Skeletal muscle satellite cell (primary cell): ENCODE results near the gene CYTH4.
A peak's percentile ranks its signal among the peaks of the same experiment; 100 is the strongest.

Experiments
- H3K27me3 ChIP-seq: 2 replicates; pipeline ENCODE4 v1.7.0; 2013; ENCODE audit warnings: low read length; ENCODE audit not compliant: control insufficient read depth, insufficient read depth
- H3K36me3 ChIP-seq: 2 replicates; pipeline ENCODE4 v1.7.0; 2013; ENCODE audit warnings: mild to moderate bottlenecking, control low read depth, low read length; ENCODE audit not compliant: insufficient read depth
- H3K4me1 ChIP-seq: 2 replicates; pipeline ENCODE4 v1.7.0; 2013; ENCODE audit warnings: low read length; ENCODE audit not compliant: control insufficient read depth, insufficient read depth
- H3K4me2 ChIP-seq: 2 replicates; pipeline ENCODE4 v1.7.0; 2013; ENCODE audit warnings: mild to moderate bottlenecking, low read length
- H3K4me3 ChIP-seq: 2 replicates; pipeline ENCODE4 v1.7.0; 2013; ENCODE audit warnings: low read length
- H3K9ac ChIP-seq: 2 replicates; pipeline ENCODE4 v1.7.0; 2013; ENCODE audit warnings: mild to moderate bottlenecking, low read depth, low read length, moderate library complexity
- H3K9me3 ChIP-seq: replicated peaks from 2 replicates; pipeline ENCODE4 v1.7.0; 2013; ENCODE audit warnings: mild to moderate bottlenecking, control low read depth, low read length

Gene CYTH4

DNA sequence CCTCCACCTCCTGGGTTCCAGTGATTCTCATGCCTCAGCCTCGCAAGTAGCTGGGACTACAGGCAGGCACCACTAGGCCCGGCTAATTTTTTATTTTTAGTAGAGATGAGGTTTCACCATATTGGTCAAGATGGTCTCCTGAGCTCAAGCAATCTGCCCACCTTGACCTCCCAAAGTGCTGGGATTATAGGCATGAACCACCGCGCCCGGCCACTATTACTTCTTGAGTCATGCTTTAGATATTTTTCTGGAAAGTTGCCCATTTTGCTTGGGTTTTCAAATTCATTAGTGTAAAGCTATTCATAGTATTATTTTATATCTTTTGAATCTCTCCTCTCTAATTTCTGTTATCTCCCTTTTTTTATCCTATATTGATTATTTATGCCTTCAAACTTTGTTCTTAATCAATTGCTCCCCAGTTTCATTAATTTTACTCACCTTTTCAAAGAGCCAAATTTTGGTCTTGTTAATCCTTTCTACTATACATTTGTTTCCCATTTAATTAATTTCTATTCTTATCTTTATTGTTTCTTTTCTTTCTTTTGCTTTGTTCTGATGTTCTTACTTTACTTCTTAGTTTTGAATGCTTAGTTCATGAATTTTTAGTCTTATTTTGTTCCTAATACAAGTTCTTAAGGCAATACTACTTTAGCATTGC is 28.0 kb upstream of the CYTH4 start:
- H3K9ac ChIP-seq = no peak overlapping the region
- H3K4me2 ChIP-seq = peak overlapping the region; percentile 13
- no peaks in the 10 kb centered on the region for H3K9me3 ChIP-seq
- peaks cover 53% of the 10 kb centered on the region for H3K27me3 ChIP-seq
- peaks cover 12% of the 10 kb centered on the region for H3K4me1 ChIP-seq
- no peak overlapping the region for H3K4me3 ChIP-seq
- no peaks in the 10 kb centered on the region for H3K36me3 ChIP-seq

DNA sequence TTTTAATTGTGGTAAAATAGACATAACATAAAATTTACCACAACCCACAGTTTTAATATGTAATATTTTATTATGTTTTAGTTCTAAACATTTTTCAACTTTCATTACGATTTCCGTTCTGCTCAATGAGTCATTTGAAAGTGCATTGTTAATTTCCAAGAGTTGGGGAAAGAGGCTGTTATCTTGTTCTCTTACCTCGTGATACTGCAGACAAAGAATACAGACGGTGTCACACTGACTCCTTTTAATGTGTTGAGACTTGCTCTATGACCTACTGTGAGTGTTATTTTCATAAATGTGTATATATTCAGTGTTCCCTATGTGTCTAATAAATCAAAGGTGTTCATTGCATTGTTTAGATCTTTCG is 27.5 kb upstream of the CYTH4 start:
- peaks cover 12% of the 10 kb centered on the region for H3K4me1 ChIP-seq
- no peak overlapping the region for H3K4me3 ChIP-seq
- no peak overlapping the region for H3K9ac ChIP-seq
- no peaks in the 10 kb centered on the region for H3K9me3 ChIP-seq
- H3K27me3 ChIP-seq = peaks cover 58% of the 10 kb centered on the region
- H3K4me2 ChIP-seq = no peak overlapping the region
- H3K36me3 ChIP-seq = no peaks in the 10 kb centered on the region

DNA sequence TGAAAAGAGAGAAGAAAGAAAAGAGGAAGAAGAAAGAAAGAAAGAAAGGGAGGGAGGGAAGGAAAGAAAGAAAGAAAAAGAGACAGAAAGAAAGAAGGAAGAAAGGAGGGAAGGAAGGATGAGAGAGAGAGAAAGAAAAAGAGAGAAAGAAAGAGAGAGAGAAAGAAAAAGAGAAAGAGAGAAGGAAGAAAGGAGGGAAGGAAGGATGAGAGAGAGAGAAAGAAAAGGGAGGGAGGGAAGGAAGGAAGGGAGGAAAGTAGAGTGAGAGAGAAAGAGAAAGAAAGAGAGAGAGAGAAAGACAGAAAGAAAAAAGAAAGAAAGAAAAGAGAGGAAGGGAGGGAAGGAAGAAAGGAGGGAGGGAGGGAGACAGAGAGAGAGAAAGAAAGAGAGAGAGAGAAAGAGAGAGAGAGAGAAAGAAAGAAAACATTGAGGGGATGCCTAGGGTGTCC is 26.7 kb upstream of the CYTH4 start:
- peaks cover 12% of the 10 kb centered on the region for H3K4me1 ChIP-seq
- no peaks in the 10 kb centered on the region for H3K9me3 ChIP-seq
- no peaks in the 10 kb centered on the region for H3K36me3 ChIP-seq
- H3K4me3 ChIP-seq = no peak overlapping the region
- H3K4me2 ChIP-seq = no peak overlapping the region
- no peak overlapping the region for H3K9ac ChIP-seq
- peaks cover 65% of the 10 kb centered on the region for H3K27me3 ChIP-seq

DNA sequence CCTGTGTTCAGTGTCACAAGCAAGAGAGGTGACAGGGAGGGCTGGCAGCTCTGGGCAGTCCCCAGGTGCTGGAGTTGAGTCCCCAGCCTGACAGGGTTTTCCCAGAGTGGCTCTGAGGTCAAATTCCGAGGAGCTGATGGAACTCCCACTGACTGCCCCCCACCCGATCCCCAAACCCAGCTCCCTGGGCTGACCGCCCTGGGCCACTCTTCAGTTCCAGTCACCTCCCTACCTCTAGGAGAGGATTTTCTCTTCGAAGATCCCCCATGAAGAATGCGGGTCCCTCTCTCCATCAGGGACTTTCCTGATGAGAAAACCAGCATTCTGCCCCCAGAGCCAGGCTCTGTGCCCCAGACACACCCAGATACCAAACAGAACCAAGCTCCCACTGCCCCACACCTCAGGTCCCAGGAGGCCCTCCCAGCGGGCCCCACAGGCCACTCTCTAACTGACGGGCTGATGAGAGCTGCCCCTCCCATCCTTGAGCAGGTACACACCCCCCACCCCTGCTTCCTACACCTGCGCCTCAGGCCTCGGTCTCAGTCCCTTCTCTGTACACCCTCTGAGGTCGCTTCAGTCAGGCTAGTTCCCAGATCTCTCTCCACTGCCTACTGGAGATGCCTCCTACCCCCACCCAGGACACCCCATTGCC is 26.1 kb upstream of the CYTH4 start:
- no peaks in the 10 kb centered on the region for H3K36me3 ChIP-seq

DNA sequence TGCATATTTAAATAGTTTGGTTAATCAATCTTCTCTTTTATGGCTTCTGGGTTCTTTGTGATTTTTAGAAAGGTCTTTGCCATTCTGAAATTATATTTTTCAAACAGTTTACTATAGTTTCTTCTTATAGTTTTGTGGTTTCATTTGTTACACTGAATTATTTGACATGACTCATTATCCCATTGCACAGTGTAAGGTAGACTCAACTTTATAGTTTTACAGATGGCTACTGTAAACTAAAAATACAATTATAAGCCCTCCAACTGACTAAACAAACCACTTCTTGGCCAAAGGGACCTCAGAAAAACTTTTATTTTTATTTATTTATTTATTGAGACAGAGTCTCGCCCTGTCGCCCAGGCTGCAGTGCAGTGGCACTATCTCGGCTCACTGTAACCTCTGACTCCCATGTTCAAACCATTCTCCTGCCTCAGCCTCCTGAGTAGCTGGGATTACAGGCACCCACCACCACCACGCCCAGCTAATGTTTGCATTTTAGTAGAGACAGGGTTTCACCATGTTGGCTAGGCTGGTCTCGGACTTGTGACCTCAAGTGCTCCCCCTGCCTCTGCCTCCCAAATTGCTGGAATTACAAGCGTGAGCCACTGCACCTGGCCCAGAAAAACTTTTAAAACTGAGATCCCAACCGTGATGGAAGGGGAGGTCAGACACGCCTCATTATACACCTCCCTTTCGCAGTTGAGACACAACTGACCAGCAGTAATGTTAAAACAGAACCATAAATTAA is 24.1 kb upstream of the CYTH4 start:
- H3K4me1 ChIP-seq = peaks cover 12% of the 10 kb centered on the region

More for the DNA sequence above, 26.1 kb upstream of the CYTH4 start:
- no peak overlapping the region for H3K9ac ChIP-seq
- no peak overlapping the region for H3K4me2 ChIP-seq
- H3K4me3 ChIP-seq = no peak overlapping the region
- peaks cover 12% of the 10 kb centered on the region for H3K4me1 ChIP-seq
- no peaks in the 10 kb centered on the region for H3K9me3 ChIP-seq
- peaks cover 65% of the 10 kb centered on the region for H3K27me3 ChIP-seq

DNA sequence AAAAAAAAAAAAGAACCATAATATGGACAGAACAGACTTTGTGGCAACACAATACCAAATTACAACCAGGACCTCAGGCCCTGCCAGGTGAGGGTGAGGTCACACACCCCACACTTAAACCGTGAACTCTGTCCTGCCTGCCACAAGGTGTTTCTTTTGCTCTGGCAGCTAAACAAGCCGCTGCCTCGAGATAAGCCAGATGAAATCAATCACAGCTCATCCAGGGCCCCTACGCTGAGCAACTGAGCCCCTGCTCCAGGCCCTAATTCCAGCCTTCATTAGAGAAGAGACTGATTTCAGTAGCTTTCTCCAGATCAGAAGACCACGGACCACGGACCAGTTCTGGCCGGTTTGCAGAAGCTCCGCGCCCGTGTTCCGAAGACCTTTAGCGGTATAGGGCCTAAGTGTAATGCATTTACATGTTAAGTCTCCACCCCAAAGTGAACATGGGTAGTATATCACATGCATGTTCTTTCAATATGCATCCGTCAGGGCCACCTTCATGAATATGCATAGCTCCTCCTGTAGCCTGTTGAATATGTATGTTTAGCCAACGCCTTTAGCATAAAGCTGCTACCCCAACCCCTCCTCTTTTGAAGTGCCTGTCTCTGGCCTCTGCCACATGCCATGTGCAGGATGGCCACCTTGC is 23.4 kb upstream of the CYTH4 start:
- Histone ChIP-seq H3K9me3 (peaks cover 4% of the 10 kb centered on the region), H3K4me2 (no peak overlapping the region), H3K4me3 (no peak overlapping the region), H3K4me1 (peaks cover 12% of the 10 kb centered on the region), H3K9ac (no peak overlapping the region), H3K27me3 (peaks cover 63% of the 10 kb centered on the region), H3K36me3 (no peaks in the 10 kb centered on the region)

More for the DNA sequence above, 24.1 kb upstream of the CYTH4 start:
- no peak overlapping the region for H3K9ac ChIP-seq
- H3K9me3 ChIP-seq = no peaks in the 10 kb centered on the region
- peaks cover 62% of the 10 kb centered on the region for H3K27me3 ChIP-seq
- no peak overlapping the region for H3K4me2 ChIP-seq
- H3K4me3 ChIP-seq = no peak overlapping the region
- H3K36me3 ChIP-seq = no peaks in the 10 kb centered on the region

DNA sequence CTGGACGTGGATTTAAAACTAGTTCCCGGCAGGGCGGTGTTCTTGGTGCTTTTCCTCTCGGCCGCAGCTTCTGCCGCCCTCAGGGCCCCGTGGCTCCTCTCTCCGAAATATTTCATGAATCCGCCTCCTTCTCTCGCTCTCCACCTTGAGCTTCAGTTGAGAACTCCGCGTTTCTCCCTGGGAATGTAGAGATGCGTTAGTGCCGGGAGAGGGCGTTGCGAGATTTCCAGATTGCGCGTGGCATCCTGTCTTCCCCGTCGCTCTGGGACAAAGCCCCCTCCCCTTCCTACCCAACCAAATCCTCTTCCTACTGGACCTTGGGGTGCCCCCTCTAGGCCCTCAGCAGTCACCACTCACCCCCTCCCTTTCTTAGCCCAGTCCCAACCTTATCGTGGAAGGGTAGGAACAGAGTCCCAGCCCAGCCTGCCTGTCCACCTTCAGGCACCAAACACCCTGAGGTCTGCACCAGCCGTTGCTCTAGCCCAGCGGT is 22.7 kb upstream of the CYTH4 start:
- Histone ChIP-seq H3K27me3 (peaks cover 64% of the 10 kb centered on the region), H3K4me3 (no peak overlapping the region), H3K4me2 (peak overlapping the region; percentile 57), H3K9me3 (peaks cover 11% of the 10 kb centered on the region), H3K9ac (no peak overlapping the region), H3K36me3 (no peaks in the 10 kb centered on the region), H3K4me1 (peaks cover 5% of the 10 kb centered on the region)

DNA sequence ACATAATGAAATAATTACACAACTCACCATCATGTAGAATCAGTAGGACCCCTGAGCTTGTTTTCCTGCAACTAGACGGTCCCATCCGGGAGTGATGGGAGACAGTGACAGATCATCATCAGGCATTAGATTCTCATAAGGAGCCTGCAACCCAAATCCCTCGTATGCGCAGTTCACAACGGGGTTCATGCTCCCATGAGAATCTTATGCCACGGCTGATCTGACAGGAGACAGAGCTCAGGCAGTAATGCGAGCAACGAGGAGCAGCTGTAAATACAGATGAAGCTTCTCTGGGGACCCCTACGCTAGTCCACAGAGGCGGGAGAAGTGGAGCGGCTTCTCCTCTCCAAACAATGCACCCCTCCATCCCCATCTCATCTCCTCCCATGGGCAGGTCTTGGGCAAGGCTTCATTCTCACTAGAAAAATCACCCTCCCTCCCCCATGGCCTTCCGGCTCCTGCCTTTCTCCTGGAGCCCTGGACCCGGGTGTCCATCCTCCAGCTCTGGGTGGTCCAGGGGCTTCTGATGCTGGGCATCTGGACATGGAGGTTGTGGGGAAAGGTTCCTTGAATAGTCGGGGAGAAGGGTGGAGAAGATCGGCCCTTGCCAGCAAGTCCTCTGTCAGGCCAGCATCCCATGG is 22.0 kb upstream of the CYTH4 start:
- Histone ChIP-seq H3K4me1 (no peaks in the 10 kb centered on the region), H3K27me3 (peaks cover 67% of the 10 kb centered on the region), H3K9me3 (peaks cover 13% of the 10 kb centered on the region), H3K4me2 (peak overlapping the region; percentile 40), H3K9ac (no peak overlapping the region), H3K36me3 (no peaks in the 10 kb centered on the region), H3K4me3 (no peak overlapping the region)

DNA sequence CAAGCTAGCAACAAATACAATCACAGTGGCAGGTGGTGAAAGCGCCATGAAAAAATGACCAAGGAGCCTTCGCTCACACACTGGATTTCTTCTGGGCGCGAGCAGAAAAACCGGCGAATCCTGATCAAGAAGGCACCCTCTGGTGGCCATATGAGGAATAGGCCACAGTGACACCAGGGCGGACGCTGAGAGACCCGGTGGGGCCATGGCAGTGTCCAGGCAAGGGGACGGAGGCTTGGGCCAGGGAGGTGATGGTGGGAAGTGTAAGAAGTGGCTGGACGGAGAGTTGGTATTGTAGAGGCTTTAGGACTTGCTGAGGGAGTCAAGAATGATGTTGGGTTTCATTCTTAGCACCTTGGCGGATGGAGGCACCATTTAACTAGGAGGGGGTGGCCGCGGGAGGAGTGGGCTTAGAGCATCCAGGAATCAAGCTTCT is 21.4 kb upstream of the CYTH4 start:
- Histone ChIP-seq H3K9me3 (peaks cover 13% of the 10 kb centered on the region), H3K4me2 (peak overlapping the region; percentile 40), H3K9ac (no peak overlapping the region), H3K27me3 (peaks cover 63% of the 10 kb centered on the region), H3K36me3 (no peaks in the 10 kb centered on the region), H3K4me1 (no peaks in the 10 kb centered on the region), H3K4me3 (no peak overlapping the region)

DNA sequence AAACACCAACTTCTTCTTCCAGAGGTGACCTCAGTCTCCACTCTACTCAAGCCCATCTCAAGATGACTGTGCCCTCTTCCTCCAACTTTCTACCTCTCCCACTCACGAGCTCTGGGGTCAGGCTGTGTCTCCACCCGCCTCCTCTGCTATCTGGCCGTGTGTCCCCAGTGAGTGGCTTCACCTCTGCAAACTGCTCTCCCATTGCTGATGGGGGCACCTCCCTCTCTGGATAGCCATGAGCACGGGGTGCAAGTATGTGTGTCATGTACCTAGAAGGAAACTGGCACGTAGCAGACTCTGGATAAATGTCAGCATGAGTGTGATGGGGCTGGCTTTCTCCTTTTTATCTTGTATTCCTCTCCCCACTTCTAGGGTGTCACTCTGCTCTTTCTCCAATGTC is 20.0 kb upstream of the CYTH4 start:
- peaks cover 3% of the 10 kb centered on the region for H3K4me1 ChIP-seq
- no peak overlapping the region for H3K4me2 ChIP-seq
- H3K9me3 ChIP-seq = peaks cover 13% of the 10 kb centered on the region
- H3K27me3 ChIP-seq = peaks cover 51% of the 10 kb centered on the region
- no peak overlapping the region for H3K9ac ChIP-seq
- no peak overlapping the region for H3K4me3 ChIP-seq
- no peaks in the 10 kb centered on the region for H3K36me3 ChIP-seq
